GM12878 (cell line): ENCODE results near the gene AMBRA1. TPM values are rescaled to one million over a fixed set of nuclear protein-coding genes. Genes with fewer than 3 reads are reported as not detected.

Source experiments
- ATAC-seq: fragments of 200-7000 bp; cut with Tn5 transposase; 3 replicates; pipeline ENCODE4 v1.9.1; 2020; ENCODE audit warnings: mild to moderate bottlenecking, moderate library complexity
- BruUV-seq: library from RNA; stranded (reverse); fragments of 400-500 nt; replicated peaks from 2 replicates; lab custom pipeline; 2021; lab: Mats Ljungman, UMichigan
- CTCF ChIA-PET: fragments of 300-600 bp; sonication (Branson Sonifier 250); formaldehyde crosslinking; extraction: SDS; loops from one replicate; lab custom pipeline; 2021; ENCODE audit warnings: inconsistent platforms; lab: Yijun Ruan, JAX
- POLR2A ChIA-PET: fragments of 350-600 bp; formaldehyde crosslinking; extraction: SDS; loops from one replicate; lab custom pipeline; 2021; ENCODE audit warnings: inconsistent platforms; lab: Charles Lee
- RAD21 ChIA-PET: fragments of 300-600 bp; sonication (Branson Sonifier 250); formaldehyde crosslinking; loops from one replicate; lab custom pipeline; 2023; ENCODE audit warnings: antibody characterized with exemption; ENCODE audit not compliant: unreplicated experiment; lab: Charles Lee
- SMC1A ChIA-PET: fragments of 300-600 bp; sonication (Branson Sonifier 250); formaldehyde crosslinking; loops from one replicate; lab custom pipeline; 2023; ENCODE audit not compliant: unreplicated experiment, uncharacterized antibody; lab: Charles Lee
- DNase-seq: peaks from one replicate; pipeline ENCODE4 v3.0.0-alpha.2; 2011; ENCODE audit warnings: low read depth, low spot score
- FAIRE-seq: peaks from 3 replicates; lab custom pipeline; 2011; peaks lifted over from hg19 to GRCh38; lab: Jason Lieb, UNC
- H2AFZ ChIP-seq: 2 replicates; pipeline ENCODE4 v1.6.0; 2011; ENCODE audit warnings: low read depth, low read length, control low read depth; ENCODE audit not compliant: control insufficient read depth
- H3K27ac ChIP-seq: 2 replicates; pipeline ENCODE4 v1.5.1; 2011; ENCODE audit warnings: control low read depth; ENCODE audit not compliant: control insufficient read depth, insufficient read depth
- H3K27me3 ChIP-seq, 2 experiments: replicated peaks in 1 of 2; 2 replicates each; pipeline versions ENCODE4 v1.6.0 to v1.6.1; 2011; ENCODE audit warnings: low read length in 1 of 2; ENCODE audit not compliant: control insufficient read depth in 2 of 2, insufficient read depth in 2 of 2
- H3K36me3 ChIP-seq, 2 experiments: 2 replicates each; pipeline ENCODE4 v1.5.1; 2011; ENCODE audit warnings: low read length in 1 of 2; ENCODE audit not compliant: control insufficient read depth in 2 of 2, insufficient read depth in 2 of 2
- H3K4me1 ChIP-seq: 2 replicates; pipeline ENCODE4 v1.6.1; 2011; ENCODE audit warnings: mild to moderate bottlenecking, low read length, moderate library complexity, mixed read lengths; ENCODE audit not compliant: control insufficient read depth, insufficient read depth
- H3K4me2 ChIP-seq: 2 replicates; pipeline ENCODE4 v1.6.0; 2011; ENCODE audit warnings: control low read depth; ENCODE audit not compliant: control insufficient read depth, insufficient read depth
- H3K4me3 ChIP-seq: fragments of 200-600 bp; sonication (generic); 2 replicates; pipeline ENCODE4 v1.5.1; 2016
- H3K79me2 ChIP-seq: 2 replicates; pipeline ENCODE4 v1.6.0; 2011; ENCODE audit warnings: low read length; ENCODE audit not compliant: control insufficient read depth, insufficient read depth
- H3K9ac ChIP-seq: 2 replicates; pipeline ENCODE4 v1.8.0; 2011; ENCODE audit warnings: low read length, control low read depth, mixed read lengths; ENCODE audit not compliant: control insufficient read depth, insufficient read depth
- H3K9me3 ChIP-seq: replicated peaks from 3 replicates; pipeline ENCODE4 v1.5.1; 2011; ENCODE audit warnings: mild to moderate bottlenecking, low read length; ENCODE audit not compliant: control insufficient read depth, insufficient read depth
- H4K20me1 ChIP-seq: 2 replicates; pipeline ENCODE4 v1.6.0; 2011; ENCODE audit not compliant: control insufficient read depth, insufficient read depth
- EED ChIP-seq: sonication (generic); IDR thresholded peaks from 2 replicates; pipeline ENCODE4 v1.6.1; 2016; ENCODE audit warnings: antibody characterized with exemption, low read depth
- FOXM1 ChIP-seq: IDR thresholded peaks from 2 replicates; pipeline ENCODE4 v1.6.1; 2012; ENCODE audit warnings: low read depth, mild to moderate bottlenecking, inconsistent platforms, low read length, moderate library complexity
- GATAD2B ChIP-seq: fragments of 450-650 bp; conservative IDR thresholded peaks from 2 replicates; pipeline ENCODE4 v1.6.1; 2017; ENCODE audit warnings: low read depth, mild to moderate bottlenecking, moderate library complexity
- MLLT1 ChIP-seq: fragments of 450-650 bp; IDR thresholded peaks from 2 replicates; pipeline ENCODE4 v1.6.1; 2016; ENCODE audit warnings: mild to moderate bottlenecking
- MTA2 ChIP-seq: fragments of 450-650 bp; IDR thresholded peaks from 2 replicates; pipeline ENCODE4 v1.6.1; 2016; ENCODE audit warnings: low read depth, mild to moderate bottlenecking, moderate library complexity
- WGBS: methylation state at CpG from one replicate; pipeline ENCODE4 v1.1.6; 2016; ENCODE audit warnings: low lambda C conversion rate; ENCODE audit not compliant: insufficient replicate concordance, insufficient coverage; ENCODE audit errors: missing lambda C conversion rate; 5-methylcytosine and 5-hydroxymethylcytosine counted together
- in situ Hi-C: fragments of 300-500 bp; cut with MboI; formaldehyde crosslinking; loops from 9 replicates; pipeline ENCODE4 v1.14.3; 2018; ENCODE audit warnings: mixed read lengths
- intact Hi-C: fragments of 100-400 bp; cut with micrococcal nuclease; formaldehyde crosslinking; loops from one replicate; pipeline ENCODE4 v1.14.2; 2022; ENCODE audit not compliant: unreplicated experiment
- polyA plus RNA-seq, 11 experiments: library from polyadenylated mRNA; depleted of rRNA in 4 of 11; unstranded in 6 of 11; stranded (reverse) in 5 of 11; fragments of >200 nt; fragmentation: Nextera tagmentation in 4 of 11; fragmentation: Illumina TruSeq in 1 of 11; extraction: Ambion mirVana in 4 of 11; extraction: Trizol in 1 of 11; gene quantifications; 1 replicate in 1 of 11; 2 replicates in 10 of 11; pipeline versions ENCODE4 v1.2.1 to v1.2.3, GENCODE V29; 2011 to 2016; ENCODE audit warnings: inconsistent platforms in 2 of 11, missing spikeins in 2 of 11, low read depth in 1 of 11
- total RNA-seq, 4 experiments: library from RNA; depleted of rRNA in 3 of 4; stranded (reverse); fragments of >200 nt in 3 of 4; fragmentation: Illumina TruSeq in 1 of 4; extraction: Trizol in 1 of 4; gene quantifications; 2 replicates each; pipeline versions ENCODE4 v1.2.1 to v1.2.3, GENCODE V29; 2013 to 2021

AMBRA1 gene
- total and polyA plus RNA-seq, 10 of the 15 experiments (the other 5 are each of a cell fraction or from before 2014, with no cell fraction given), result 0.57 to 34.3 (median 13.7) TPM

GRCh38 chr11:46617972-46618314 is 24.1 kb upstream of the AMBRA1 start:
- peak overlapping the region; percentile 82 for H3K4me3 ChIP-seq
- no peaks in the 10 kb centered on the region for H3K9me3 ChIP-seq
- H3K79me2 ChIP-seq, result peaks cover 23% of the 10 kb centered on the region
- no peak for DNase-seq
- BruUV-seq, result no TSS peak
- no peaks in the 10 kb centered on the region for H3K27me3 ChIP-seq
- in situ Hi-C loops (no loop called here), intact Hi-C loops (loop anchor here (2.0 kb wide), 2 partner anchors 63 to 229 kb away; no protein-coding TSS in a partner anchor)
- H3K4me1 ChIP-seq, result peaks cover 7% of the 10 kb centered on the region; the same call in 1 of the 2 replicates
- H3K27ac ChIP-seq, result peak overlapping the region; percentile 99
- ChIA-PET CTCF (interaction anchor here (0.6 to 4.5 kb wide), 40 partner anchors 10 to 774 kb away, joined by 3 to 31 read pairs (median 4); partner anchors contain the start of genes AMBRA1, ARHGAP1, CHRM4 and ZNF408), RAD21 (interaction anchor here (0.7 to 2.9 kb wide), 15 partner anchors 24 to 266 kb away, joined by 3 to 20 read pairs (median 6); partner anchors contain the start of genes AMBRA1 and CHRM4), POLR2A (interaction anchor here (0.5 to 2.9 kb wide), 8 partner anchors 10 to 83 kb away, joined by 3 to 11 read pairs (median 4); partner anchors contain the start of genes AMBRA1, ARHGAP1 and ZNF408), SMC1A (interaction anchor here (0.7 to 5.9 kb wide), 23 partner anchors 9 to 897 kb away, joined by 3 to 34 read pairs (median 4); partner anchors contain the start of gene AMBRA1)
- no peak for FAIRE-seq
- WGBS, result 8% methylated on average over 9 of the region's 9 CpGs
- H3K9ac ChIP-seq, result peak overlapping the region; percentile 99
- H3K4me2 ChIP-seq, result peak overlapping the region; percentile 98
- ATAC-seq, result peak; percentile 2; the same call in 2 of the 3 replicates
- peak overlapping the region; percentile 89 for H2AFZ ChIP-seq
- H3K36me3 ChIP-seq, result no peaks in the 10 kb centered on the region
- no peaks in the 10 kb centered on the region for H4K20me1 ChIP-seq
- TF ChIP-seq EED, result no peak
- TF ChIP-seq FOXM1, result 0 out of 2 replicates have a peak, but pooled peaks have one; percentile 1
- 0 out of 2 replicates have a peak, but pooled peaks have one; percentile 6 for TF ChIP-seq MLLT1
- TF ChIP-seq MTA2, result no peak
- 0 out of 2 replicates have a peak, but pooled peaks have one; percentile 1 for TF ChIP-seq GATAD2B
